ENCODE data around the gene PFDN1. TPM values are rescaled to one million over a fixed set of nuclear protein-coding genes. Genes with fewer than 3 reads are reported as not detected.

PFDN1 gene
- total and polyA plus RNA-seq, 9 of the 15 experiments (the other 6 are each of a cell fraction or from before 2014, with no cell fraction given): 45.5 to 215 (median 78.0) TPM

GRCh38 chr5:140261403-140262171, 41.3 kb downstream of the PFDN1 start (continued):
- no peak for TF ChIP-seq AFF1 (IDR thresholded peaks at IDR 0.05; ENCODE audit: low read depth in 1 of 2, partially characterized antibody in 2 of 2)
- TF ChIP-seq NFRKB (IDR thresholded peaks at IDR 0.05; ENCODE audit: low read depth): no peak
- no peak for TF ChIP-seq MXD1 (CRISPR knock-in tag; IDR thresholded peaks at IDR 0.05; ENCODE audit: borderline replicate concordance, poor library complexity, severe bottlenecking)
- TF ChIP-seq WHSC1 (IDR thresholded peaks at IDR 0.05; ENCODE audit: low read length): no peak
- TF ChIP-seq ATF7 (IDR thresholded peaks at IDR 0.05): peak; percentile 68
- peak; percentile 45; the same call in 1 of the 2 replicates for TF ChIP-seq CEBPG (CRISPR knock-in tag; IDR thresholded peaks at IDR 0.05)
- TF ChIP-seq CEBPG (tag; conservative IDR thresholded peaks at IDR 0.05 in 1 of 2, IDR thresholded peaks at IDR 0.05 in 1 of 2): peak; percentile 33 to 81; a peak in 3 of 4 replicates
- no peak for TF ChIP-seq NCOA4 (IDR thresholded peaks at IDR 0.05; ENCODE audit: partially characterized antibody)
- TF ChIP-seq PHF20 (IDR thresholded peaks at IDR 0.05; ENCODE audit: partially characterized antibody): no peak
- TF ChIP-seq ZNF280A (IDR thresholded peaks at IDR 0.05; ENCODE audit: low read depth, partially characterized antibody): no peak
- no peak for TF ChIP-seq RNF2 (IDR thresholded peaks at IDR 0.05)
- peak in 1 of 2 experiments; percentile 70; a peak in 2 of 4 replicates for TF ChIP-seq ZNF318 (IDR thresholded peaks at IDR 0.05; ENCODE audit: borderline replicate concordance in 1 of 2, low read depth in 1 of 2)

Measured in K562 (cell line).